Measurements from ENCODE around the gene RSPO3. TPM values are rescaled to one million over a fixed set of nuclear protein-coding genes. Genes with fewer than 3 reads are reported as not detected.

RSPO3 gene
- total RNA-seq: 10 to 100 TPM in 1 of 4 donors, 1 to 10 TPM in 3; 1.8 to 13.9 (median 3.4) TPM

GRCh38 chr6:127118298-127119101 lies at the start of gene RSPO3:
Gene RSPO3 (plus strand): TSS chr6:127118671. CDS start chr6:127119193, 522 bp downstream.
- peaks cover 5% of the 10 kb centered on the region for H3K27me3 ChIP-seq
- 1% methylated on average over 27 of the region's 63 CpGs for WGBS, 2 donors
- no peaks in the 10 kb centered on the region for H3K9me3 ChIP-seq
- intact Hi-C loops (cut with DNase I): no loop called here
- H3K27ac ChIP-seq: peak within 1 kb of the TSS in 2 of 3 donors; percentile 19 to 24
- peaks cover 16 to 23% of the 10 kb centered on the region in 2 donors for H3K4me1 ChIP-seq
- H3K36me3 ChIP-seq: no peaks in the 10 kb centered on the region
- DNase-seq: peak; percentile 24
- TF ChIP-seq CTCF (IDR thresholded peaks at IDR 0.05) (no peak), POLR2A (IDR thresholded peaks at IDR 0.05) (no peak)
- H3K4me3 ChIP-seq (replicated peaks in 1 of 3): peak within 1 kb of the TSS in 2 of 3 donors; percentile 28 to 37

GRCh38 chr6:127069659-127070279 lies 48.7 kb upstream of the RSPO3 start:
- DNase-seq: no peak
- H3K9me3 ChIP-seq: no peaks in the 10 kb centered on the region
- H3K36me3 ChIP-seq: no peaks in the 10 kb centered on the region
- H3K4me1 ChIP-seq: no peaks in the 10 kb centered on the region
- 57 to 66% methylated on average over 3 of the region's 3 CpGs for WGBS, 2 donors
- intact Hi-C loops (cut with DNase I): loop anchor here (10.0 kb wide), 1 partner anchor 265 kb away; no protein-coding TSS in a partner anchor
- no peaks in the 10 kb centered on the region for H3K27me3 ChIP-seq
- no peak overlapping the region for H3K27ac ChIP-seq
- H3K4me3 ChIP-seq (replicated peaks in 1 of 3): no peak overlapping the region
- TF ChIP-seq POLR2A (IDR thresholded peaks at IDR 0.05) (no peak), CTCF (IDR thresholded peaks at IDR 0.05) (peak in 4 of 6 experiments; percentile 24 to 53 (median 48))

GRCh38 chr6:127073222-127073621 lies 45.2 kb upstream of the RSPO3 start:
- H3K9me3 ChIP-seq: no peaks in the 10 kb centered on the region
- TF ChIP-seq CTCF (IDR thresholded peaks at IDR 0.05) (no peak), POLR2A (IDR thresholded peaks at IDR 0.05) (no peak)
- whole genome bisulfite sequencing, 2 donors: 70 to 75% methylated on average over 1 of the region's 1 CpG
- intact Hi-C loops (cut with DNase I): loop anchor here (10.0 kb wide), 1 partner anchor 268 kb away; no protein-coding TSS in a partner anchor
- H3K36me3 ChIP-seq: no peaks in the 10 kb centered on the region
- no peaks in the 10 kb centered on the region for H3K4me1 ChIP-seq
- H3K27ac ChIP-seq: no peak overlapping the region
- DNase-seq: no peak
- no peak overlapping the region for H3K4me3 ChIP-seq (replicated peaks in 1 of 3)
- no peaks in the 10 kb centered on the region for H3K27me3 ChIP-seq

- H3K4me1 ChIP-seq: no peaks in the 10 kb centered on the region
- H3K27ac ChIP-seq: no peak overlapping the region
- no peaks in the 10 kb centered on the region for H3K27me3 ChIP-seq
- no peak for DNase-seq
- no peak overlapping the region for H3K4me3 ChIP-seq (replicated peaks in 1 of 3)
- WGBS, 2 donors: 67% methylated on average over 4 of the region's 4 CpGs
- no peaks in the 10 kb centered on the region for H3K9me3 ChIP-seq
- no peak for TF ChIP-seq POLR2A (IDR thresholded peaks at IDR 0.05)
- TF ChIP-seq CTCF (IDR thresholded peaks at IDR 0.05): no peak
- intact Hi-C loops (cut with DNase I): loop anchor here (10.0 kb wide), 1 partner anchor 272 kb away; no protein-coding TSS in a partner anchor
- no peaks in the 10 kb centered on the region for H3K36me3 ChIP-seq
These were observed 42.0 kb upstream of the RSPO3 start for GRCh38 chr6:127076466-127076865.

GRCh38 chr6:127077886-127078285 lies 40.6 kb upstream of the RSPO3 start:
- no peaks in the 10 kb centered on the region for H3K27me3 ChIP-seq
- no peaks in the 10 kb centered on the region for H3K36me3 ChIP-seq
- no peak for DNase-seq
- intact Hi-C loops (cut with DNase I): loop anchor here (10.0 kb wide), 1 partner anchor 273 kb away; no protein-coding TSS in a partner anchor
- no peak for TF ChIP-seq CTCF (IDR thresholded peaks at IDR 0.05)
- TF ChIP-seq POLR2A (IDR thresholded peaks at IDR 0.05): no peak
- whole genome bisulfite sequencing, 2 donors: 87 to 92% methylated on average over 2 of the region's 2 CpGs
- H3K4me1 ChIP-seq: no peaks in the 10 kb centered on the region
- H3K9me3 ChIP-seq: no peaks in the 10 kb centered on the region
- no peak overlapping the region for H3K4me3 ChIP-seq (replicated peaks in 1 of 3)
- no peak overlapping the region for H3K27ac ChIP-seq

Measured in thyroid gland (tissue), 4 donors.